Natural killer cell treated with Interleukin-12 subunit alpha and Interleukin-12 subunit beta and Interleukin-15 and Interleukin-18, amount 100 ng/mL, for 72 hours (primary cell): ENCODE data around the gene ANOS1. TPM values are rescaled to one million over a fixed set of nuclear protein-coding genes. Genes with fewer than 3 reads are reported as not detected.
"Not testable (repeated sequence)": the region's sequence is repeated elsewhere in the genome, so short reads cannot be mapped to it uniquely, and the experiment has no call there.

ENCODE experiments used
- ATAC-seq, 2 donors: fragments of 150-1000 bp; cut with Tn5 transposase in 1 of 2; sonication (Bioruptor Pico), chemical (Tn5 transposase) in 1 of 2; 2 replicates each; pipeline ENCODE4 v1.10.0; 2021
- DNase-seq: peaks from one replicate; pipeline ENCODE4 v3.0.0; 2022; ENCODE audit warnings: low spot score
- H3K27ac Mint-ChIP-seq, 2 donors: 1 replicate in 1 of 2; 2 replicates in 1 of 2; pipeline ENCODE4 v1.8.0; 2022; ENCODE audit warnings: mixed read lengths in 2 of 2, mild to moderate bottlenecking in 1 of 2, moderate library complexity in 1 of 2
- H3K27me3 Mint-ChIP-seq, 2 donors: 1 replicate in 1 of 2; 2 replicates in 1 of 2; pipeline ENCODE4 v1.8.0; 2022; ENCODE audit warnings: mixed read lengths in 2 of 2
- H3K36me3 Mint-ChIP-seq: one replicate; pipeline ENCODE4 v1.8.0; 2022; ENCODE audit warnings: mixed read lengths
- H3K4me1 Mint-ChIP-seq, 2 donors: 1 replicate in 1 of 2; 2 replicates in 1 of 2; pipeline ENCODE4 v1.8.0; 2022; ENCODE audit warnings: low read depth in 2 of 2, mixed read lengths in 2 of 2, mild to moderate bottlenecking in 1 of 2
- H3K4me3 Mint-ChIP-seq: one replicate; pipeline ENCODE4 v1.8.0; 2022; ENCODE audit warnings: mixed read lengths
- H3K9me3 Mint-ChIP-seq: 2 replicates; pipeline ENCODE4 v1.8.0; 2022; ENCODE audit warnings: mixed read lengths
- total RNA-seq, 2 donors: library from RNA; stranded (reverse); gene quantifications; one replicate each; pipeline ENCODE4 v1.2.3, GENCODE V29; 2022

ANOS1 gene
- not detected for total RNA-seq

- H3K36me3 Mint-ChIP-seq, result no peaks in the 10 kb centered on the region
These were observed at the start of gene ANOS1 for GRCh38 chrX:8731559-8732395. TSS of gene ANOS1 (minus strand) at chrX:8732137. CDS start at chrX:8732036, 101 bp downstream.

GRCh38 chrX:8773117-8773516, 41.2 kb upstream of the ANOS1 start:
- Mint-ChIP-seq H3K4me3 (no peak overlapping the region), H3K36me3 (peaks cover 27% of the 10 kb centered on the region), H3K9me3 (peaks cover 12% of the 10 kb centered on the region), H3K27me3 (no peaks in the 10 kb centered on the region), H3K4me1 (peaks cover 0 to 3% of the 10 kb centered on the region in 2 donors), H3K27ac (no peak overlapping the region)
- DNase-seq (no peak), ATAC-seq (no peak)

More at GRCh38 chrX:8731559-8732395, at the start of gene ANOS1:
- H3K4me1 Mint-ChIP-seq, result peaks cover 0 to 3% of the 10 kb centered on the region in 2 donors
- no peak for DNase-seq
- no peaks in the 10 kb centered on the region for H3K9me3 Mint-ChIP-seq
- ATAC-seq, result no peak
- H3K27ac Mint-ChIP-seq, result no peak within 1 kb of the TSS
- no peak within 1 kb of the TSS for H3K4me3 Mint-ChIP-seq
- H3K27me3 Mint-ChIP-seq, result peaks cover 12 to 15% of the 10 kb centered on the region in 2 donors

GRCh38 chrX:8760021-8760420, 28.1 kb upstream of the ANOS1 start:
- no peak for DNase-seq
- Mint-ChIP-seq H3K4me3 (no peak overlapping the region), H3K4me1 (no peaks in the 10 kb centered on the region), H3K27me3 (peaks cover 11 to 26% of the 10 kb centered on the region in 2 donors), H3K27ac (no peak overlapping the region), H3K36me3 (no peaks in the 10 kb centered on the region), H3K9me3 (peaks cover 5% of the 10 kb centered on the region)
- no peak for ATAC-seq

GRCh38 chrX:8758706-8759105, 26.8 kb upstream of the ANOS1 start:
- not testable (repeated sequence) for H3K4me3 Mint-ChIP-seq

GRCh38 chrX:8757609-8758389, 25.9 kb upstream of the ANOS1 start:
- H3K4me1 Mint-ChIP-seq, H3K4me3 Mint-ChIP-seq, H3K27ac Mint-ChIP-seq, DNase-seq, H3K36me3 Mint-ChIP-seq, H3K9me3 Mint-ChIP-seq, ATAC-seq: not testable (repeated sequence)
- peaks cover 0 to 15% of the 10 kb centered on the region in 2 donors for H3K27me3 Mint-ChIP-seq

More at GRCh38 chrX:8758706-8759105, 26.8 kb upstream of the ANOS1 start:
- not testable (repeated sequence) for H3K4me1 Mint-ChIP-seq, H3K36me3 Mint-ChIP-seq, H3K9me3 Mint-ChIP-seq, H3K27ac Mint-ChIP-seq, ATAC-seq, DNase-seq
- H3K27me3 Mint-ChIP-seq, result peaks cover 5 to 20% of the 10 kb centered on the region in 2 donors

- ATAC-seq, result no peak
- H3K9me3 Mint-ChIP-seq, result peaks cover 5% of the 10 kb centered on the region
- peaks cover 0 to 11% of the 10 kb centered on the region in 2 donors for H3K27me3 Mint-ChIP-seq
- no peak for DNase-seq
- no peaks in the 10 kb centered on the region for H3K4me1 Mint-ChIP-seq
- no peak overlapping the region for H3K4me3 Mint-ChIP-seq
- no peak overlapping the region for H3K27ac Mint-ChIP-seq
- no peaks in the 10 kb centered on the region for H3K36me3 Mint-ChIP-seq
These were observed 23.9 kb upstream of the ANOS1 start for GRCh38 chrX:8755813-8756212.

GRCh38 chrX:8755116-8755515, 23.2 kb upstream of the ANOS1 start:
- ATAC-seq, result no peak
- no peak for DNase-seq

GRCh38 chrX:8749697-8750096, 17.8 kb upstream of the ANOS1 start:
- no peaks in the 10 kb centered on the region for H3K36me3 Mint-ChIP-seq
- no peak overlapping the region for H3K27ac Mint-ChIP-seq
- no peak overlapping the region for H3K4me3 Mint-ChIP-seq
- DNase-seq (no peak), ATAC-seq (no peak)
- no peaks in the 10 kb centered on the region for H3K9me3 Mint-ChIP-seq
- H3K4me1 Mint-ChIP-seq, result peaks cover 0 to 3% of the 10 kb centered on the region in 2 donors
- peaks cover 7 to 16% of the 10 kb centered on the region in 2 donors for H3K27me3 Mint-ChIP-seq

More at GRCh38 chrX:8755116-8755515, 23.2 kb upstream of the ANOS1 start:
- Mint-ChIP-seq H3K27ac (no peak overlapping the region), H3K4me1 (no peaks in the 10 kb centered on the region), H3K9me3 (peaks cover 5% of the 10 kb centered on the region), H3K27me3 (peaks cover 0 to 8% of the 10 kb centered on the region in 2 donors), H3K36me3 (no peaks in the 10 kb centered on the region), H3K4me3 (no peak overlapping the region)

- H3K36me3 Mint-ChIP-seq, result no peaks in the 10 kb centered on the region
- no peak overlapping the region for H3K27ac Mint-ChIP-seq
- DNase-seq (no peak), ATAC-seq (no peak)
- peaks cover 0 to 3% of the 10 kb centered on the region in 2 donors for H3K4me1 Mint-ChIP-seq
- peaks cover 7 to 16% of the 10 kb centered on the region in 2 donors for H3K27me3 Mint-ChIP-seq
- H3K4me3 Mint-ChIP-seq, result no peak overlapping the region
- H3K9me3 Mint-ChIP-seq, result no peaks in the 10 kb centered on the region
These were observed 16.9 kb upstream of the ANOS1 start for GRCh38 chrX:8748855-8749254.

- DNase-seq (no peak), ATAC-seq (no peak)
- H3K9me3 Mint-ChIP-seq, result no peaks in the 10 kb centered on the region
- H3K4me1 Mint-ChIP-seq, result no peaks in the 10 kb centered on the region
- no peak overlapping the region for H3K4me3 Mint-ChIP-seq
- peaks cover 12 to 13% of the 10 kb centered on the region in 2 donors for H3K27me3 Mint-ChIP-seq
- H3K36me3 Mint-ChIP-seq, result no peaks in the 10 kb centered on the region
- H3K27ac Mint-ChIP-seq, result no peak overlapping the region
These were observed 11.3 kb upstream of the ANOS1 start for GRCh38 chrX:8743126-8743732.

- Mint-ChIP-seq H3K4me3 (no peak overlapping the region), H3K27me3 (peaks cover 12% of the 10 kb centered on the region in 2 donors), H3K27ac (no peak overlapping the region), H3K4me1 (no peaks in the 10 kb centered on the region), H3K36me3 (no peaks in the 10 kb centered on the region), H3K9me3 (no peaks in the 10 kb centered on the region)
- ATAC-seq (no peak), DNase-seq (no peak)
These were observed 10.0 kb upstream of the ANOS1 start for GRCh38 chrX:8741981-8742380.

GRCh38 chrX:8738588-8739189, 6.8 kb upstream of the ANOS1 start:
- no peak for ATAC-seq
- Mint-ChIP-seq H3K4me3 (no peak overlapping the region), H3K36me3 (no peaks in the 10 kb centered on the region)

GRCh38 chrX:8737883-8738282, 5.9 kb upstream of the ANOS1 start:
- peaks cover 8 to 16% of the 10 kb centered on the region in 2 donors for H3K27me3 Mint-ChIP-seq
- ATAC-seq (no peak), DNase-seq (no peak)
- no peak overlapping the region for H3K4me3 Mint-ChIP-seq
- H3K4me1 Mint-ChIP-seq, result peaks cover 0 to 1% of the 10 kb centered on the region in 2 donors
- no peak overlapping the region for H3K27ac Mint-ChIP-seq
- H3K9me3 Mint-ChIP-seq, result no peaks in the 10 kb centered on the region
- H3K36me3 Mint-ChIP-seq, result no peaks in the 10 kb centered on the region

More at GRCh38 chrX:8738588-8739189, 6.8 kb upstream of the ANOS1 start:
- H3K27ac Mint-ChIP-seq, result no peak overlapping the region
- no peaks in the 10 kb centered on the region for H3K9me3 Mint-ChIP-seq
- no peak for DNase-seq
- H3K4me1 Mint-ChIP-seq, result no peaks in the 10 kb centered on the region
- H3K27me3 Mint-ChIP-seq, result peaks cover 6 to 13% of the 10 kb centered on the region in 2 donors
